Measurements from ENCODE around the gene CYP26C1.

Gene CYP26C1

DNA sequence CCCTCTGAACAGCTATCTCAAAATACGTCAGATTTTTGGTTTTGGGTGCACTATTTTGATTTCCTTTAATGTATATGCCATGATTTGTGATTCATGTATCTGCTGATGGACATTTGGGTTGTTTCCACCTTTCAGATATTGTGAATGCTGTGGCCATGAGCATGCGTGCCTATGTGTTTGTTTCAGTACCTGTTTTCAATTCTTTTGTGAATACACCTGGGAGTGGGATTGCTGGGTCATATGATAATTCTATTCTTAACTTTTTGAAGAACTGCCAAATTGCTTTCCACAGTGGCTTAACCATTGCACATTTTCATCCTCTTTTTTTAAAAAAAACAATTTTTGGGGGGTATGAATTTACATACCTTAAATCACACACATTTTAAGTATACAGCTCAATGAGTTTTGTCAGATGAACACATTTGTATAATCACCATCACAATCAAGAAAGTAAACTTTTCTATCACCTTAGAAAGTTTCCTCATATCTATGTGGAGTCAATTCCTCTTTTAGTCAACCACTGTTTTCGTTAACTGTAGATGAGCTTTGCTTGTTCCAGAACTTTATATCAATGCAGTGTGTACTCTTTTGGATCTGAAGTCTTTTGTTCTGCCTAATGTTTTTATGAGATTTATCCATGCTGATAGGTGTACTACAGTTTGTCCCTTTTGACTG is 50.0 kb downstream of the CYP26C1 start:
- no peak for DNase-seq (ENCODE audit: low read depth in 1 of 2, low spot score in 1 of 2)

DNA sequence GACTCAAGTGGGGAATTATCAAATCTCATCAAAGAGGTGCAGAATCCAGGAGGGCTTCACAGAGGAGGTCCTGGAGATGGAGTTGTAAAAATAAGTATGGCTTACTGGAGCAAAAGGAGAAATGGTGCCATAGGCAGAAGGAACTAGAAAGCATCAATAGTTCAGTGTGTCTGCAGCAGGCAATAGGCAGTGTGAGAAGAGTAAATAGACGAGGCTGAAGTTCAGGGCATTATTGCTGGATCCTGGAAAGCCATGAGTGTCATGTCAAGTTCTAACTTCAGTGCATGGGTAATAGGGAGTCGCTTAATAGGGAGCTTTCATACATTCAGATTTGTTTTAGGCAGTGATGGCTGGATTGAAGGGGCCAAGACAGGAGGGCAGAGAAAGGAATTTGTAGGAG is 52.4 kb downstream of the CYP26C1 start:
- no peak for DNase-seq (ENCODE audit: low read depth in 1 of 2, low spot score in 1 of 2)

DNA sequence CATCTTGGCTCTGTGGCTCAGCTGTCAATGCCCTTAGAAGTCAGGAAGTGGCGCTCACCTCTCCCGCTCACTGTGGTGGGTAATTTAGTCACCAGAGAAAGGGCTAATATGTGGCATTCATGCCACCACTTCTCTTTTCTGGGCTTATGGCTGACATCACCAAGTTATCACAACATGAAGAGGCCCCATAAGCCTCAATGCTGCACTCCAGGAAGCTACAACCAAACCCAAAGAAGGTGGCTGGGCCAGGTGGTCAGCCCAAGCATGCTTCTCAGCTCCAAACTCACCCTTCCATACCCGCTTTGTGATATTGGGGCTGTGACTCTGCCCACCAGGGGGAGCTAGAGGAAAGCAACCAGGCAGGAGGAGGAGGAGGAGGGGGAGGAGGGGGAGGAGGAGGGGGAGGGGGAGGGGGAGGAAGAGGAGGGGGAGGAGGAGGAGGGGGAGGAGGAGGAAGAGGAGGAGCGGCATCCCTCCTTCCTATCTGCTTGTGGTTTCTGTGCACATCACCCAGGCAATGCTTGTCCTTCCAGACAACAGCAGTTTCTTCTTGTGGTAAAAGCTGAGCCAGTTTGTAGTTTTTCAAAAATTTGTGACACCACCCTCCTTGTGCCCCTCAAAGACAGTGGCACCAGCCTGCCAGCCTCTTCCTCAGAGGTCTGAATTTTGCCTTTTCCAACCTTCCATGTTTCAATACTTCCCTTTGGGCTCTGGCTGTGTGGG is 55.2 kb downstream of the CYP26C1 start:
- DNase-seq (ENCODE audit: low read depth in 1 of 2, low spot score in 1 of 2): peak; percentile 38 to 46
